HG02884 (cell line): ENCODE data around the gene SRGAP1.
"Not testable (repeated sequence)": the region's sequence is repeated elsewhere in the genome, so short reads cannot be mapped to it uniquely, and the experiment has no call there.

ENCODE experiments used
- ATAC-seq: cut with Tn5 transposase; IDR thresholded peaks from one replicate; pipeline ENCODE4 v1.9.1; 2021; ENCODE audit warnings: mild to moderate bottlenecking, moderate library complexity; ENCODE audit not compliant: unreplicated experiment

The SRGAP1 gene

GRCh38 chr12:63995512-63995911 lies 151.0 kb downstream of the SRGAP1 start:
- no peak for ATAC-seq

GRCh38 chr12:63996556-63996955 lies 152.1 kb downstream of the SRGAP1 start:
- ATAC-seq, result no peak

DNA sequence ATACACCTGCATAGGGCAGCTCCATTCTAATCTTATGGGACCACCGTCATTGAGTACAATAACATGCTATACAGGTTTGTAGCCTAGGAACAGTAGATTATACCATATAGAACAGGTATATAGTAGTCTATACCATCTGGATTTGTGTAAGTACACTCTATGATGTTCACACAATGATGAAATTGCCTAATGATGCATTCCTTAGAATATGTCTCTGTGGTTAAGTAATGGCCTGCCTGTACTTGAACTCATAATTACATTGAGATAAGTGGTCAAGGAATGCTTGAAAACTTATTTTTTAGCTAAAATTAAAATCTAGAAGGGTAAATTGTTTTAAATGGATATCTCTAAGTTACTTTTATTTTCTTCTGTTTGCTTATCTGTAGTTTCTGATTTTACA lies 152.7 kb downstream of the SRGAP1 start:
- ATAC-seq, result no peak

- no peak for ATAC-seq
Observed at GRCh38 chr12:63998584-63998983, 154.1 kb downstream of the SRGAP1 start.

DNA sequence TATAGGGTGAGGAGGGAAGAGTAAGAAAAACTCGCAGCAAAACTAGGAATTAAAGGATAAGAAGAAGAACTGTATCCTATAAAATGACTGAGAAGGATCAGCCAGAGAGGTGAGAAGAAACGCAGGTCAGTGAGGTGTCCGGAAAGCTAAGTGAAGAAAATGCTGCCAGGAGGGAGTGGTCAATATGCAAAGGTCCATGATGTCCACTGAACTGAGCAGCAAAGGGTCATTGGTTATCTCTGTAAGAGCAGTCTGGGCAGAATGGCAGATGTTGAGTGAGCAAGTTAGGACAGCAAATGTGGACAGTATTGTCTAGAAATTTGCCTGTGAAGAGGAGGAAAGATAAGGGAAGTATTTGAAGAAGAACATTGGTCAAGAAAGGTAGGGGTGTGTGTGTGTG lies 155.4 kb downstream of the SRGAP1 start:
- ATAC-seq, result no peak

GRCh38 chr12:64001439-64001838 lies 156.9 kb downstream of the SRGAP1 start:
- ATAC-seq, result no peak

GRCh38 chr12:64004641-64005040 lies 160.1 kb downstream of the SRGAP1 start:
- ATAC-seq, result no peak

DNA sequence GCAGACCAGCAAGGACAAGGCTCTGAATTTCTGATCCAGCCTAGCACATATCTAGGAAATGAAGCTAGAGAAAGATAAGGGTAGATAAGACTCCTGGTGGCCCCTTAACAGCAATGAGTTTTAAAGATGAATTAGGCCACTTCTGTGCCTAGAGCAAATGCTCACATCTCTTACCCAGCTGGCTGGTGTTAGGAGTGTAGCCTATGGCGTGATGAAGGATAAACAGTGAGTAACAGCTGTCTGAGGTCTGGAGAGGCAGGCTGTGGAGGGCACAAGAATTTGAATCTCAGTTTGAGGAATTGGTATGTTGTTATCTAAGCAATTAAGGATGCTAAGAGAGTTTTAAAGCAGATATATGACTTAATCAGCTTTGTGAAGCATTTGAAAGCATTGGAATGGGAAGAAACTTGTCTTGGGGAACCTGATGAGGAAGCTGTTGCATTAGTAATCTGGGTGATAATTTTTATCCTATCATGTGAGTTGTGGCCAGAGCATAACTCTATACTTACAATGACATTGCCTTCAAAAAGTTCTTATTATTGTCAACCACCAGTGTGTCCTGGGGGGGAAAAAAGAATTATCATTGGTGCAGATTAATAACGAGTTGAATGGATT lies 161.8 kb downstream of the SRGAP1 start:
- ATAC-seq, result no peak

DNA sequence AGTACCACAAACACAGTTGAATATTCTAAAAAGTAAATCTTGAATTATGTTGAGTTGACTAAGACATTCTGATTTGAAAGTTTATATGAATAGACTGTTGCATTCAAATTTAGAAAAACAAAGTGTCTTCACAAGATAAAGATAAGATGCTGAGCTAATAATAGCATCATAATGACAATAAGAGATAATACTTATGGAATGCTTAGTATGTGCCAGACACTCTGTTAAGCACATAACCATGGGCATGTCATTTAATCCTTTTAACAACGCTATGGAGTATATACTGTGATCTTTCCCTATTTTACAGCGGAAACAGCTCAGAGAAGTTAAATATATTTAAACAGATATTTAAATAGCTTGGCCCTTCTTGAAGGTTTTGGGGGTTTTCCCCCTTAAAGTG lies 163.4 kb downstream of the SRGAP1 start:
- ATAC-seq, result no peak

GRCh38 chr12:64008596-64008995 lies 164.1 kb downstream of the SRGAP1 start:
- no peak for ATAC-seq

DNA sequence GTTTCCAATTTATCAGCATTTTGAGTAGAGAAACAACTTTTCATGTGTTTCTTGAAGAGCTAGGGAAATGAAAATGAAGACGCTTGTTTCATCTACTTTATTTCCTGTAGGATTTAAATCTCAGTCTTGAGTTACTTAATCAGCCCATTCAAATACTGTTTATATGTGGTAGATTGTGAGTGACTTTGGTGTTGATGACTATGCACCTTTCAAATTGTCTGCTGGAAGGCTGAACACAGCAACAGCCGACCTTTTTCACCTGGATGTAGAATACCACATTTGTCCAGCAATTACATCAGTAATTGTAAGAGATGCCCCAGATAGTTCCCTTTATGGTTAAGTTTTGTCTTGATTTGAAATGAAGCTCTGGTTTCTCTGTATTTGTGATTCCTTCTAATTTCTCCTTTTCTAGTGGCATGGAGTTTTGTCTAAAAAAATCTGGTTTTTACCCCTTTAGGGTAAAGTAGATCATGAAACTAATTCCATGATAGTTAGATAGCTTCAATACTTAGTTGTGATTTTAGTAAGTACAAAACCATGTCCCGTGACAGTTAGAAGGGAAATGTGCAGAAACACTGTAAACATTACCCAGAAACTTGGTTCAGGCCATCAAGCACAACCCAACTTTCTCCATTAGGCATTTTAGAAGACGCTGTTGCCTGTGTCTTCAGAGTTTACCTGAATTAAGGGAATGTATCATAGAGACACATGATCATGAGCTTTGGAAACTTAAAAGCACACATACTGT lies 165.0 kb downstream of the SRGAP1 start:
- ATAC-seq, result peak; percentile 36

- peak; percentile 59 for ATAC-seq
Observed at GRCh38 chr12:64010069-64010686, 165.7 kb downstream of the SRGAP1 start.

GRCh38 chr12:64016521-64016920 lies 172.0 kb downstream of the SRGAP1 start:
- no peak for ATAC-seq

GRCh38 chr12:64018116-64018515 lies 173.6 kb downstream of the SRGAP1 start:
- ATAC-seq, result not testable (repeated sequence)

- no peak for ATAC-seq
Observed at GRCh38 chr12:64018524-64018923, 174.0 kb downstream of the SRGAP1 start.

DNA sequence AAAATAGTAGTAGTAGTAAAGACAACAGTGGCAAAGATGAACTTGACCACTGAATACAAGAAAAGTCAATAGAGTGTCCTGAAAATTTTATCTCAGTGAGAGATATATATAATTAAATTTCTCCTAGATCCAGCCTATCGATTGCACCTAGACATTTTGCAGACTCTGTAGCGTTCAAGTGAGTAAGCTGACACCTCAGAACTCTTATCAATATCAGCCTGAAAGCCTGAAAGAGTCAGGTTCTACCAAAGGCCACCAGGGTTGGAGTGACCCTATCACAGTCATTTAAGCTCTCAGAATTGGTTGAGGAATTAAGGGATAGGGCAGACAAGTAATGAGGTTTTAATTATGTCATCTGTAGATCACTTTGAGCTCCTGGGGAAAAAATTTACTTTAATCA lies 174.6 kb downstream of the SRGAP1 start:
- no peak for ATAC-seq

- no peak for ATAC-seq
Observed at GRCh38 chr12:64019654-64020053, 175.2 kb downstream of the SRGAP1 start.

- no peak for ATAC-seq
Observed at GRCh38 chr12:64025174-64025958, 180.9 kb downstream of the SRGAP1 start.

- no peak for ATAC-seq
Observed at GRCh38 chr12:64027311-64027710, 182.8 kb downstream of the SRGAP1 start.

- no peak for ATAC-seq
Observed at GRCh38 chr12:64028541-64028940, 184.0 kb downstream of the SRGAP1 start.
